Measurements from ENCODE around the gene ZBTB33. TPM values are rescaled to one million over a fixed set of nuclear protein-coding genes. Genes with fewer than 3 reads are reported as not detected.

ZBTB33 gene
- total and polyA plus RNA-seq, 4 donors: 6.1 to 18.1 (median 11.5) TPM

DNA sequence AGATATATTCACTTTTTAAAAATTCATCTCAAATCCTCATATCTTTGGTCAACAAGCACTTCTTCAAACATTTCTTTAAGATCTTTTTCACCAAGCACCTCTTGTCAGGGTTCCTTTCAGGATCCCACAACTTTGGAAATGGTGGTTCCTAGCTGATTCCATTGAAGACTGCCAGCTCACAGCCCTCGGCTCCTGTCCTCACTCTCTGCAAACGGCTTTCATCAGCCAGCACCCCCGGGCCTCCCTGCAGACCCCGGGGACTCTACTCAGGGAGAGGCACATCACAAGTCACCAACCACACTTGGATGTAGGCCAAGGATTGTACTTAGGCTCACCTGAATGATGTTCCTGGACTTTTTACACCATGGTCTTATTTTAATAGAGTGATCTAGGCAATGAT lies 20.0 kb downstream of the ZBTB33 start:
- Histone ChIP-seq H3K27ac (ENCODE audit: low read depth in 1 of 2, low read length in 2 of 2) (no peak overlapping the region), H3K9me3 (ENCODE audit: control insufficient read depth in 4 of 4, low read length in 3 of 4) (no peaks in the 10 kb centered on the region), H3K4me3 (ENCODE audit: low read depth in 1 of 3, low read length in 3 of 3) (no peak overlapping the region), H3K9ac (ENCODE audit: low read depth in 1 of 2, low read length in 2 of 2) (no peak overlapping the region), H3K4me1 (ENCODE audit: control insufficient read depth in 4 of 4, insufficient read depth in 4 of 4, low read length in 3 of 4) (peaks cover 4 to 12% (median 8%) of the 10 kb centered on the region in 4 donors), H3K27me3 (ENCODE audit: control insufficient read depth in 4 of 4, insufficient read depth in 4 of 4, low read length in 3 of 4) (no peaks in the 10 kb centered on the region), H3K36me3 (ENCODE audit: control insufficient read depth in 4 of 4, insufficient read depth in 3 of 4, low read depth in 1 of 4, low read length in 3 of 4) (no peaks in the 10 kb centered on the region)
- no peak for TF ChIP-seq FOXA2 (IDR thresholded peaks at IDR 0.05)
- no peak for TF ChIP-seq HNF4G (IDR thresholded peaks at IDR 0.05)
- no peak for TF ChIP-seq RAD21 (IDR thresholded peaks at IDR 0.05)
- TF ChIP-seq, protein P1, sequence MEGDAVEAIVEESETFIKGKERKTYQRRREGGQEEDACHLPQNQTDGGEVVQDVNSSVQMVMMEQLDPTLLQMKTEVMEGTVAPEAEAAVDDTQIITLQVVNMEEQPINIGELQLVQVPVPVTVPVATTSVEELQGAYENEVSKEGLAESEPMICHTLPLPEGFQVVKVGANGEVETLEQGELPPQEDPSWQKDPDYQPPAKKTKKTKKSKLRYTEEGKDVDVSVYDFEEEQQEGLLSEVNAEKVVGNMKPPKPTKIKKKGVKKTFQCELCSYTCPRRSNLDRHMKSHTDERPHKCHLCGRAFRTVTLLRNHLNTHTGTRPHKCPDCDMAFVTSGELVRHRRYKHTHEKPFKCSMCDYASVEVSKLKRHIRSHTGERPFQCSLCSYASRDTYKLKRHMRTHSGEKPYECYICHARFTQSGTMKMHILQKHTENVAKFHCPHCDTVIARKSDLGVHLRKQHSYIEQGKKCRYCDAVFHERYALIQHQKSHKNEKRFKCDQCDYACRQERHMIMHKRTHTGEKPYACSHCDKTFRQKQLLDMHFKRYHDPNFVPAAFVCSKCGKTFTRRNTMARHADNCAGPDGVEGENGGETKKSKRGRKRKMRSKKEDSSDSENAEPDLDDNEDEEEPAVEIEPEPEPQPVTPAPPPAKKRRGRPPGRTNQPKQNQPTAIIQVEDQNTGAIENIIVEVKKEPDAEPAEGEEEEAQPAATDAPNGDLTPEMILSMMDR (IDR thresholded peaks at IDR 0.05; ENCODE audit: low read depth, low read length, missing input control): no peak
- TF ChIP-seq GABPA (IDR thresholded peaks at IDR 0.05 in 1 of 2, conservative IDR thresholded peaks at IDR 0.05 in 1 of 2): no peak
- no peak for TF ChIP-seq JUND (IDR thresholded peaks at IDR 0.05)
- TF ChIP-seq HNF4A (conservative IDR thresholded peaks at IDR 0.05): no peak
- TF ChIP-seq, protein P2, sequence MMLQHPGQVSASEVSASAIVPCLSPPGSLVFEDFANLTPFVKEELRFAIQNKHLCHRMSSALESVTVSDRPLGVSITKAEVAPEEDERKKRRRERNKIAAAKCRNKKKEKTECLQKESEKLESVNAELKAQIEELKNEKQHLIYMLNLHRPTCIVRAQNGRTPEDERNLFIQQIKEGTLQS (IDR thresholded peaks at IDR 0.05): no peak
- no peak for TF ChIP-seq FOXA1 (IDR thresholded peaks at IDR 0.05)
- TF ChIP-seq, protein P3, sequence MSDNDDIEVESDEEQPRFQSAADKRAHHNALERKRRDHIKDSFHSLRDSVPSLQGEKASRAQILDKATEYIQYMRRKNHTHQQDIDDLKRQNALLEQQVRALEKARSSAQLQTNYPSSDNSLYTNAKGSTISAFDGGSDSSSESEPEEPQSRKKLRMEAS (IDR thresholded peaks at IDR 0.05): no peak
- TF ChIP-seq SP1 (IDR thresholded peaks at IDR 0.05): no peak
- TF ChIP-seq, protein P4, sequence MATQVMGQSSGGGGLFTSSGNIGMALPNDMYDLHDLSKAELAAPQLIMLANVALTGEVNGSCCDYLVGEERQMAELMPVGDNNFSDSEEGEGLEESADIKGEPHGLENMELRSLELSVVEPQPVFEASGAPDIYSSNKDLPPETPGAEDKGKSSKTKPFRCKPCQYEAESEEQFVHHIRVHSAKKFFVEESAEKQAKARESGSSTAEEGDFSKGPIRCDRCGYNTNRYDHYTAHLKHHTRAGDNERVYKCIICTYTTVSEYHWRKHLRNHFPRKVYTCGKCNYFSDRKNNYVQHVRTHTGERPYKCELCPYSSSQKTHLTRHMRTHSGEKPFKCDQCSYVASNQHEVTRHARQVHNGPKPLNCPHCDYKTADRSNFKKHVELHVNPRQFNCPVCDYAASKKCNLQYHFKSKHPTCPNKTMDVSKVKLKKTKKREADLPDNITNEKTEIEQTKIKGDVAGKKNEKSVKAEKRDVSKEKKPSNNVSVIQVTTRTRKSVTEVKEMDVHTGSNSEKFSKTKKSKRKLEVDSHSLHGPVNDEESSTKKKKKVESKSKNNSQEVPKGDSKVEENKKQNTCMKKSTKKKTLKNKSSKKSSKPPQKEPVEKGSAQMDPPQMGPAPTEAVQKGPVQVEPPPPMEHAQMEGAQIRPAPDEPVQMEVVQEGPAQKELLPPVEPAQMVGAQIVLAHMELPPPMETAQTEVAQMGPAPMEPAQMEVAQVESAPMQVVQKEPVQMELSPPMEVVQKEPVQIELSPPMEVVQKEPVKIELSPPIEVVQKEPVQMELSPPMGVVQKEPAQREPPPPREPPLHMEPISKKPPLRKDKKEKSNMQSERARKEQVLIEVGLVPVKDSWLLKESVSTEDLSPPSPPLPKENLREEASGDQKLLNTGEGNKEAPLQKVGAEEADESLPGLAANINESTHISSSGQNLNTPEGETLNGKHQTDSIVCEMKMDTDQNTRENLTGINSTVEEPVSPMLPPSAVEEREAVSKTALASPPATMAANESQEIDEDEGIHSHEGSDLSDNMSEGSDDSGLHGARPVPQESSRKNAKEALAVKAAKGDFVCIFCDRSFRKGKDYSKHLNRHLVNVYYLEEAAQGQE (IDR thresholded peaks at IDR 0.05): no peak
- DNase-seq (ENCODE audit: low spot score): no peak
- 83% methylated on average over 4 of the region's 4 CpGs for WGBS

DNA sequence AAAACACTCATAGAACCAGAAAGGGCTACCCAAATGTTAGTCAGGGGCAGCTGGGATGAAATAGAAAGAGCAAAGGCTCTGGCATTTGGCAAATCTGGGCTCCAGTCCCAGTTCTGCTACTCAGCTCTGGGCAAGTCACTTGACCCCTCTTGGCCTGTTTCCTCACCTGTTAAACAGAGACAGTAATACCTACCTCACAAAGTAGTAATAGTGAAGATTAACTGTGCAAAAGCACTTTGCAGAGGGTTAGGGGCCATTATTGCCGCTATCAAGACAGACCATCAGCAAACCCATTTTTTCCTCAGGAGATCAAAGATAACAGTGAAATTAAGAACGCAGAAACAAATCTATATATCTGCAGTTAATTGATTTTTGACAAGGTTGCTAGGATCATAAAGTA lies 20.6 kb downstream of the ZBTB33 start:
- Histone ChIP-seq H3K27ac (ENCODE audit: low read depth in 1 of 2, low read length in 2 of 2) (no peak overlapping the region), H3K9me3 (ENCODE audit: control insufficient read depth in 4 of 4, low read length in 3 of 4) (no peaks in the 10 kb centered on the region), H3K27me3 (ENCODE audit: control insufficient read depth in 4 of 4, insufficient read depth in 4 of 4, low read length in 3 of 4) (no peaks in the 10 kb centered on the region), H3K9ac (ENCODE audit: low read depth in 1 of 2, low read length in 2 of 2) (no peak overlapping the region), H3K36me3 (ENCODE audit: control insufficient read depth in 4 of 4, insufficient read depth in 3 of 4, low read depth in 1 of 4, low read length in 3 of 4) (no peaks in the 10 kb centered on the region), H3K4me1 (ENCODE audit: control insufficient read depth in 4 of 4, insufficient read depth in 4 of 4, low read length in 3 of 4) (peaks cover 4 to 12% (median 8%) of the 10 kb centered on the region in 4 donors), H3K4me3 (ENCODE audit: low read depth in 1 of 3, low read length in 3 of 3) (no peak overlapping the region)
- no peak for DNase-seq (ENCODE audit: low spot score)
- TF ChIP-seq, protein P3 (IDR thresholded peaks at IDR 0.05): no peak
- TF ChIP-seq SP1 (IDR thresholded peaks at IDR 0.05): no peak
- peak; percentile 37 to 49 for TF ChIP-seq HNF4A (conservative IDR thresholded peaks at IDR 0.05)
- no peak for TF ChIP-seq YY1 (IDR thresholded peaks at IDR 0.05)
- TF ChIP-seq JUND (IDR thresholded peaks at IDR 0.05): peak in 1 of 2 donors; percentile 33
- TF ChIP-seq RAD21 (IDR thresholded peaks at IDR 0.05): peak in 1 of 2 donors; percentile 12
- peak; percentile 25 to 36 for TF ChIP-seq RXRA (IDR thresholded peaks at IDR 0.05)
- TF ChIP-seq, protein P2 (IDR thresholded peaks at IDR 0.05): no peak
- TF ChIP-seq NR2F2 (IDR thresholded peaks at IDR 0.05): peak; percentile 60
- WGBS: 65% methylated on average over 2 of the region's 2 CpGs
